Central memory CD8-positive, alpha-beta T cell (primary cell): ENCODE data around the gene METTL25B.

Experiments
- ATAC-seq: fragments of 150-1000 bp; cut with Tn5 transposase; replicated peaks from 2 replicates; pipeline ENCODE4 v1.10.0; 2022; ENCODE audit warnings: mild to moderate bottlenecking, moderate FRiP score, moderate number of reproducible peaks; ENCODE audit not compliant: poor library complexity, severe bottlenecking; ENCODE audit errors: extremely low read depth
- DNase-seq, 2 donors: peaks; one replicate each; pipeline ENCODE4 v3.0.0; 2021; ENCODE audit warnings: low spot score in 2 of 2
- H3K27ac Mint-ChIP-seq: one replicate; pipeline ENCODE4 v1.8.0; 2022; ENCODE audit warnings: low read depth, mild to moderate bottlenecking, moderate library complexity, mixed read lengths
- H3K27me3 Mint-ChIP-seq: one replicate; pipeline ENCODE4 v1.8.0; 2022; ENCODE audit warnings: mixed read lengths
- H3K36me3 Mint-ChIP-seq: one replicate; pipeline ENCODE4 v1.8.0; 2022; ENCODE audit warnings: mild to moderate bottlenecking, moderate library complexity, mixed read lengths; ENCODE audit not compliant: insufficient read depth
- H3K4me1 Mint-ChIP-seq: one replicate; pipeline ENCODE4 v1.8.0; 2022; ENCODE audit warnings: mixed read lengths
- H3K4me3 Mint-ChIP-seq: one replicate; pipeline ENCODE4 v1.8.0; 2022; ENCODE audit warnings: mild to moderate bottlenecking, moderate library complexity, mixed read lengths
- H3K9me3 Mint-ChIP-seq: one replicate; pipeline ENCODE4 v1.8.0; 2022; ENCODE audit warnings: mixed read lengths

The METTL25B gene

GRCh38 chr1:156781585-156782186 lies 53.4 kb downstream of the METTL25B start:
- ATAC-seq (no peak), DNase-seq (no peak)
- Mint-ChIP-seq H3K27ac (no peak overlapping the region), H3K9me3 (no peaks in the 10 kb centered on the region), H3K36me3 (peaks cover 44% of the 10 kb centered on the region), H3K27me3 (no peaks in the 10 kb centered on the region), H3K4me3 (no peak overlapping the region), H3K4me1 (peaks cover 36% of the 10 kb centered on the region)

- Mint-ChIP-seq H3K27me3 (no peaks in the 10 kb centered on the region), H3K36me3 (peaks cover 67% of the 10 kb centered on the region), H3K27ac (no peak overlapping the region), H3K9me3 (no peaks in the 10 kb centered on the region), H3K4me3 (no peak overlapping the region), H3K4me1 (peaks cover 31% of the 10 kb centered on the region)
- ATAC-seq (no peak), DNase-seq (no peak)
Measured at GRCh38 chr1:156785458-156785857, 57.2 kb downstream of the METTL25B start.
